Omental fat pad (tissue), 4 donors: Measurements from ENCODE around the gene BACE2. TPM values are rescaled to one million over a fixed set of nuclear protein-coding genes. Genes with fewer than 3 reads are reported as not detected.

ENCODE experiments used
- ATAC-seq: fragments of 150-250 bp; one replicate; pipeline ENCODE4 v1.9.1; 2016; ENCODE audit warnings: mild to moderate bottlenecking, moderate library complexity; ENCODE audit not compliant: low FRiP score
- DNase-seq: peaks from one replicate; pipeline ENCODE4 v3.0.0-alpha.2; 2019; ENCODE audit warnings: low spot score
- CTCF ChIP-seq, 3 donors: fragments of 450-650 bp; IDR thresholded peaks; one replicate each; pipeline ENCODE4 v1.5.1; 2016 to 2017; ENCODE audit warnings: antibody characterized with exemption in 3 of 3, mild to moderate bottlenecking in 3 of 3, moderate library complexity in 2 of 3
- small RNA-seq: library from RNA; depleted of rRNA; stranded (forward); fragments of <200 nt; gene quantifications from one replicate; pipeline ENCODE3, GENCODE V24; 2016
- total RNA-seq, 4 donors: library from RNA; depleted of rRNA; stranded (reverse); fragments of >200 nt; gene quantifications; one replicate each; pipeline ENCODE4 v1.1.0, GENCODE V29; 2016

The BACE2 gene
- total RNA-seq, 4 donors from 2014 or later, result 23.5 to 39.3 (median 37.0) TPM

GRCh38 chr21:41326414-41327080 is 158.6 kb downstream of the BACE2 start:
- no peak for TF ChIP-seq CTCF (IDR thresholded peaks at IDR 0.05)
- no peak for DNase-seq
- ATAC-seq, result no peak

- no peak for TF ChIP-seq CTCF (IDR thresholded peaks at IDR 0.05)
- ATAC-seq (no peak), DNase-seq (no peak)
Observed at GRCh38 chr21:41327753-41328152, 159.8 kb downstream of the BACE2 start.

GRCh38 chr21:41328660-41329607 is 161.0 kb downstream of the BACE2 start:
- DNase-seq (no peak), ATAC-seq (no peak)
- no peak for TF ChIP-seq CTCF (IDR thresholded peaks at IDR 0.05)

Small RNA genes within 50 kb of the gene (small RNA-seq; reads per million reads assigned to genes)
- not detected for gene MIR3197

Other genes with a start within 250 kb of the BACE2 start
- 1 to 10 TPM in 2 of 4 donors, under 1 TPM in 1, not detected in 1; 0.72 to 1.8 (median 1.2) TPM for gene FAM3B, start 148.6 kb downstream of the BACE2 start, total RNA-seq
- 10 to 100 TPM; 11.9 to 39.6 (median 28.7) TPM for gene MX2, start 193.9 kb downstream of the BACE2 start, total RNA-seq